ENCODE results near the gene APCDD1. TPM values are rescaled to one million over a fixed set of nuclear protein-coding genes. Genes with fewer than 3 reads are reported as not detected.
"Not testable (repeated sequence)": the region's sequence is repeated elsewhere in the genome, so short reads cannot be mapped to it uniquely, and the experiment has no call there.

APCDD1 gene
- total RNA-seq, 2 experiments from 2014 or later: not detected

- DNase-seq: no peak
- H3K36me3 Mint-ChIP-seq (ENCODE audit: low read depth): no peaks in the 10 kb centered on the region
- POLR2A ChIA-PET: no interaction called here
- H3K4me3 Mint-ChIP-seq: no peak overlapping the region
- CTCF ChIA-PET: no interaction called here
- H3K27ac Mint-ChIP-seq: no peak overlapping the region
- no peaks in the 10 kb centered on the region for H3K4me1 Mint-ChIP-seq
- no peaks in the 10 kb centered on the region for H3K9me3 Mint-ChIP-seq
- peaks cover 23% of the 10 kb centered on the region for H3K27me3 Mint-ChIP-seq
Observed at GRCh38 chr18:10461989-10462388, 7.6 kb downstream of the APCDD1 start.

- H3K36me3 Mint-ChIP-seq (ENCODE audit: low read depth): no peaks in the 10 kb centered on the region
- DNase-seq: no peak
Observed at GRCh38 chr18:10462597-10462996, 8.2 kb downstream of the APCDD1 start.

GRCh38 chr18:10463096-10463495, 8.7 kb downstream of the APCDD1 start:
- POLR2A ChIA-PET: no interaction called here

More at GRCh38 chr18:10462597-10462996, 8.2 kb downstream of the APCDD1 start:
- Mint-ChIP-seq H3K4me3 (no peak overlapping the region), H3K27ac (no peak overlapping the region), H3K27me3 (peaks cover 18% of the 10 kb centered on the region), H3K4me1 (no peaks in the 10 kb centered on the region), H3K9me3 (no peaks in the 10 kb centered on the region)
- POLR2A ChIA-PET: no interaction called here
- CTCF ChIA-PET: no interaction called here

GRCh38 chr18:10463741-10464140, 9.3 kb downstream of the APCDD1 start:
- Mint-ChIP-seq H3K27ac (no peak overlapping the region), H3K9me3 (no peaks in the 10 kb centered on the region), H3K36me3 (ENCODE audit: low read depth) (no peaks in the 10 kb centered on the region), H3K4me3 (no peak overlapping the region), H3K4me1 (no peaks in the 10 kb centered on the region), H3K27me3 (peaks cover 17% of the 10 kb centered on the region)
- POLR2A ChIA-PET: no interaction called here
- no peak for DNase-seq
- CTCF ChIA-PET: no interaction called here

More at GRCh38 chr18:10463096-10463495, 8.7 kb downstream of the APCDD1 start:
- H3K27me3 Mint-ChIP-seq: peaks cover 16% of the 10 kb centered on the region
- H3K27ac Mint-ChIP-seq: no peak overlapping the region
- CTCF ChIA-PET: no interaction called here
- H3K4me1 Mint-ChIP-seq: no peaks in the 10 kb centered on the region
- no peak overlapping the region for H3K4me3 Mint-ChIP-seq
- no peaks in the 10 kb centered on the region for H3K36me3 Mint-ChIP-seq (ENCODE audit: low read depth)
- H3K9me3 Mint-ChIP-seq: no peaks in the 10 kb centered on the region
- no peak for DNase-seq

GRCh38 chr18:10464161-10464648, 9.8 kb downstream of the APCDD1 start:
- DNase-seq; H3K9me3 Mint-ChIP-seq; H3K4me1 Mint-ChIP-seq; POLR2A ChIA-PET; CTCF ChIA-PET; H3K27ac Mint-ChIP-seq; H3K4me3 Mint-ChIP-seq; H3K36me3 Mint-ChIP-seq (ENCODE audit: low read depth): not testable (repeated sequence)
- H3K27me3 Mint-ChIP-seq: peaks cover 13% of the 10 kb centered on the region

GRCh38 chr18:10465174-10465939, 10.9 kb downstream of the APCDD1 start:
- H3K4me3 Mint-ChIP-seq: no peak overlapping the region
- CTCF ChIA-PET: no interaction called here
- no peak for DNase-seq
- H3K27ac Mint-ChIP-seq: no peak overlapping the region
- POLR2A ChIA-PET: no interaction called here
- no peaks in the 10 kb centered on the region for H3K36me3 Mint-ChIP-seq (ENCODE audit: low read depth)
- H3K27me3 Mint-ChIP-seq: peaks cover 12% of the 10 kb centered on the region
- no peaks in the 10 kb centered on the region for H3K4me1 Mint-ChIP-seq
- no peaks in the 10 kb centered on the region for H3K9me3 Mint-ChIP-seq

- Mint-ChIP-seq H3K27me3 (peaks cover 10% of the 10 kb centered on the region), H3K27ac (no peak overlapping the region), H3K4me3 (no peak overlapping the region), H3K4me1 (no peaks in the 10 kb centered on the region), H3K36me3 (ENCODE audit: low read depth) (no peaks in the 10 kb centered on the region), H3K9me3 (no peaks in the 10 kb centered on the region)
- ChIA-PET CTCF (no interaction called here), POLR2A (no interaction called here)
- no peak for DNase-seq
Observed at GRCh38 chr18:10470429-10470828, 16.0 kb downstream of the APCDD1 start.

GRCh38 chr18:10471574-10471973, 17.1 kb downstream of the APCDD1 start:
- no peaks in the 10 kb centered on the region for H3K36me3 Mint-ChIP-seq (ENCODE audit: low read depth)
- DNase-seq: no peak
- no peaks in the 10 kb centered on the region for H3K4me1 Mint-ChIP-seq
- ChIA-PET POLR2A (no interaction called here), CTCF (no interaction called here)
- H3K27me3 Mint-ChIP-seq: peaks cover 10% of the 10 kb centered on the region
- H3K4me3 Mint-ChIP-seq: no peak overlapping the region
- H3K27ac Mint-ChIP-seq: no peak overlapping the region
- H3K9me3 Mint-ChIP-seq: no peaks in the 10 kb centered on the region

GRCh38 chr18:10473132-10473531, 18.7 kb downstream of the APCDD1 start:
- CTCF ChIA-PET: no interaction called here
- peaks cover 8% of the 10 kb centered on the region for H3K27me3 Mint-ChIP-seq
- no peak for DNase-seq
- no peak overlapping the region for H3K27ac Mint-ChIP-seq
- no peaks in the 10 kb centered on the region for H3K4me1 Mint-ChIP-seq
- H3K9me3 Mint-ChIP-seq: no peaks in the 10 kb centered on the region
- H3K36me3 Mint-ChIP-seq (ENCODE audit: low read depth): no peaks in the 10 kb centered on the region
- H3K4me3 Mint-ChIP-seq: no peak overlapping the region
- POLR2A ChIA-PET: no interaction called here

GRCh38 chr18:10474309-10474708, 19.9 kb downstream of the APCDD1 start:
- ChIA-PET CTCF (no interaction called here), POLR2A (no interaction called here)
- H3K4me1 Mint-ChIP-seq: no peaks in the 10 kb centered on the region
- no peak for DNase-seq
- no peak overlapping the region for H3K27ac Mint-ChIP-seq
- no peaks in the 10 kb centered on the region for H3K36me3 Mint-ChIP-seq (ENCODE audit: low read depth)
- peaks cover 5% of the 10 kb centered on the region for H3K27me3 Mint-ChIP-seq
- no peaks in the 10 kb centered on the region for H3K9me3 Mint-ChIP-seq
- H3K4me3 Mint-ChIP-seq: no peak overlapping the region

GRCh38 chr18:10475276-10475653, 20.8 kb downstream of the APCDD1 start:
- Mint-ChIP-seq H3K36me3 (ENCODE audit: low read depth) (no peaks in the 10 kb centered on the region), H3K9me3 (no peaks in the 10 kb centered on the region), H3K4me1 (no peaks in the 10 kb centered on the region), H3K27ac (no peak overlapping the region), H3K4me3 (no peak overlapping the region), H3K27me3 (peaks cover 5% of the 10 kb centered on the region)
- POLR2A ChIA-PET: no interaction called here
- CTCF ChIA-PET: no interaction called here
- DNase-seq: no peak

GRCh38 chr18:10475654-10476291, 21.3 kb downstream of the APCDD1 start:
- POLR2A ChIA-PET: no interaction called here
- Mint-ChIP-seq H3K4me1 (no peaks in the 10 kb centered on the region), H3K36me3 (ENCODE audit: low read depth) (no peaks in the 10 kb centered on the region), H3K9me3 (no peaks in the 10 kb centered on the region), H3K27me3 (peaks cover 5% of the 10 kb centered on the region), H3K4me3 (no peak overlapping the region), H3K27ac (no peak overlapping the region)
- CTCF ChIA-PET: no interaction called here
- DNase-seq: no peak

- Mint-ChIP-seq H3K9me3 (no peaks in the 10 kb centered on the region), H3K27ac (no peak overlapping the region), H3K27me3 (peaks cover 5% of the 10 kb centered on the region), H3K36me3 (ENCODE audit: low read depth) (no peaks in the 10 kb centered on the region), H3K4me1 (no peaks in the 10 kb centered on the region), H3K4me3 (no peak overlapping the region)
- ChIA-PET CTCF (no interaction called here), POLR2A (no interaction called here)
- no peak for DNase-seq
Observed at GRCh38 chr18:10476338-10476791, 21.9 kb downstream of the APCDD1 start.

All from activated CD4-positive, alpha-beta memory T cell treated with anti-CD3 and anti-CD28 coated beads, Interleukin-2, amount 10 ng/mL, durations not matched to agents 7 days and 5 days (primary cell).